HL-60 (cell line): ENCODE measurements around the gene FTCD.

Experiments used
- DNase-seq, 2 experiments: peaks; one replicate each; pipeline ENCODE4 v3.0.0-alpha.2; 2010 to 2020; ENCODE audit warnings: low read depth in 1 of 2, low spot score in 1 of 2
- H3K27ac ChIP-seq: fragments of 250-450 bp; sonication (Bioruptor Pico); replicated peaks from 2 replicates; pipeline ENCODE4 v1.5.1; 2020; ENCODE audit warnings: mild to moderate bottlenecking, moderate library complexity
- H3K27me3 ChIP-seq: fragments of 250-450 bp; sonication (Bioruptor Pico); 2 replicates; pipeline ENCODE4 v1.5.1; 2021; ENCODE audit warnings: mild to moderate bottlenecking, moderate library complexity; ENCODE audit not compliant: insufficient read depth, poor library complexity, severe bottlenecking
- H3K4me3 ChIP-seq: replicated peaks from 2 replicates; pipeline ENCODE4 v1.5.1; 2011; ENCODE audit warnings: mild to moderate bottlenecking, control low read depth, low read length; ENCODE audit not compliant: insufficient read depth
- CTCF ChIP-seq: IDR thresholded peaks from one replicate; pipeline ENCODE4 v1.5.1; 2011; ENCODE audit warnings: low read length, control low read depth, inconsistent platforms; ENCODE audit not compliant: insufficient read depth
- GABPA ChIP-seq: IDR thresholded peaks from 2 replicates; pipeline ENCODE4 v1.6.1; 2012; ENCODE audit warnings: low read depth
- POLR2AphosphoS5 ChIP-seq: IDR thresholded peaks from 2 replicates; pipeline ENCODE4 v1.6.1; 2012; ENCODE audit warnings: low read depth
- REST ChIP-seq: IDR thresholded peaks from 2 replicates; pipeline ENCODE4 v1.6.1; 2012; ENCODE audit warnings: low read depth; ENCODE audit not compliant: insufficient replicate concordance
- SPI1 ChIP-seq: IDR thresholded peaks from 2 replicates; pipeline ENCODE4 v1.6.1; 2012; ENCODE audit warnings: low read depth, mild to moderate bottlenecking, borderline replicate concordance

The FTCD gene

GRCh38 chr21:46163380-46163779 is 8.0 kb upstream of the FTCD start:
- TF ChIP-seq REST (no peak), GABPA (no peak), POLR2AphosphoS5 (no peak), CTCF (no peak)
- no peak for DNase-seq
- Histone ChIP-seq H3K4me3 (no peak overlapping the region), H3K27ac (no peak overlapping the region), H3K27me3 (no peaks in the 10 kb centered on the region)

- no peak for DNase-seq
- Histone ChIP-seq H3K27ac (no peak overlapping the region), H3K27me3 (no peaks in the 10 kb centered on the region), H3K4me3 (no peak overlapping the region)
- TF ChIP-seq REST (no peak), CTCF (no peak), SPI1 (no peak), POLR2AphosphoS5 (no peak), GABPA (no peak)
Measured at GRCh38 chr21:46161633-46162592, 6.5 kb upstream of the FTCD start.

GRCh38 chr21:46160907-46161632 is 5.7 kb upstream of the FTCD start:
- Histone ChIP-seq H3K27me3 (no peaks in the 10 kb centered on the region), H3K4me3 (no peak overlapping the region), H3K27ac (no peak overlapping the region)
- TF ChIP-seq REST (no peak), GABPA (no peak), SPI1 (no peak), CTCF (no peak), POLR2AphosphoS5 (no peak)
- DNase-seq = no peak
